ENCODE measurements around the gene KCNAB1.

GRCh38 chr3:156273111-156273694 lies 152.8 kb downstream of the KCNAB1 start:
- TF ChIP-seq RXRA (IDR thresholded peaks at IDR 0.05) (no peak), YY1 (IDR thresholded peaks at IDR 0.05) (no peak), CTCF (IDR thresholded peaks at IDR 0.05; ENCODE audit: low read depth, low read length, missing input control) (no peak)

Measured in liver (tissue), 3 donors.